Neural progenitor cell (in vitro differentiated cells): Measurements from ENCODE around the gene INO80.

Experiments
- CTCF ChIP-seq: fragments of 200-600 bp; sonication (generic); IDR thresholded peaks from 2 replicates; pipeline ENCODE4 v1.5.1; 2017; ENCODE audit warnings: antibody characterized with exemption, mild to moderate bottlenecking
- EZH2phosphoT487 ChIP-seq: fragments of 200-600 bp; sonication (generic); IDR thresholded peaks from 2 replicates; pipeline ENCODE4 v1.6.1; 2017; ENCODE audit warnings: antibody characterized with exemption

- TF ChIP-seq CTCF (no peak), EZH2phosphoT487 (no peak)
These were observed 54.4 kb downstream of the INO80 start for GRCh38 chr15:41061667-41062066.
